ENCODE measurements around the gene DRGX.

Gene DRGX

DNA sequence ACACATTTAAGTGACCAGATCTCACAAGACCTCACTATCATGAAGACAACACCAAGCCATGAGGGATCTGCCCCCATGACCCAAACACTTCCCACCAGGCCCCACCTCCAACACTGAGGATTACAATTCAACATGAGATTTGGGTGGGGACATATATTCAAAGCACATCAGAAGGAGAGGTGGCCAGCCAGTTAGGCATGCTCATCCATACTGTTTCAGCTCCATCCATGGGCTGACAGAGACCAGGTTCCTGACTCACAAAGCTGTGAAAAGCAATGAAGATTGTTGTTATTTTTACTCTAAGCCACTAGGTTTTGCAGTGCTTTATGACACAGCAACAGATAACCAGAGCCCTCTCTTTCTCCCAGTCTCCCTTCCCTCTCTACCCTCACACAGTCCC lies 60.9 kb downstream of the DRGX start:
- no peak overlapping the region for H3K27ac ChIP-seq
- H3K9me3 ChIP-seq = no peaks in the 10 kb centered on the region
- TF ChIP-seq, protein P1, sequence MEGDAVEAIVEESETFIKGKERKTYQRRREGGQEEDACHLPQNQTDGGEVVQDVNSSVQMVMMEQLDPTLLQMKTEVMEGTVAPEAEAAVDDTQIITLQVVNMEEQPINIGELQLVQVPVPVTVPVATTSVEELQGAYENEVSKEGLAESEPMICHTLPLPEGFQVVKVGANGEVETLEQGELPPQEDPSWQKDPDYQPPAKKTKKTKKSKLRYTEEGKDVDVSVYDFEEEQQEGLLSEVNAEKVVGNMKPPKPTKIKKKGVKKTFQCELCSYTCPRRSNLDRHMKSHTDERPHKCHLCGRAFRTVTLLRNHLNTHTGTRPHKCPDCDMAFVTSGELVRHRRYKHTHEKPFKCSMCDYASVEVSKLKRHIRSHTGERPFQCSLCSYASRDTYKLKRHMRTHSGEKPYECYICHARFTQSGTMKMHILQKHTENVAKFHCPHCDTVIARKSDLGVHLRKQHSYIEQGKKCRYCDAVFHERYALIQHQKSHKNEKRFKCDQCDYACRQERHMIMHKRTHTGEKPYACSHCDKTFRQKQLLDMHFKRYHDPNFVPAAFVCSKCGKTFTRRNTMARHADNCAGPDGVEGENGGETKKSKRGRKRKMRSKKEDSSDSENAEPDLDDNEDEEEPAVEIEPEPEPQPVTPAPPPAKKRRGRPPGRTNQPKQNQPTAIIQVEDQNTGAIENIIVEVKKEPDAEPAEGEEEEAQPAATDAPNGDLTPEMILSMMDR (IDR thresholded peaks at IDR 0.05) = no peak
- peaks cover 6 to 8% of the 10 kb centered on the region in 2 experiments for H3K4me1 ChIP-seq (ENCODE audit: control insufficient read depth in 1 of 2, insufficient read depth in 1 of 2, low read depth in 1 of 2, low read length in 1 of 2)
- H3K27me3 ChIP-seq = no peaks in the 10 kb centered on the region
- no peak overlapping the region for H3K4me3 ChIP-seq (ENCODE audit: low read depth in 1 of 2, low read length in 1 of 2)
- H3K36me3 ChIP-seq = no peaks in the 10 kb centered on the region

DNA sequence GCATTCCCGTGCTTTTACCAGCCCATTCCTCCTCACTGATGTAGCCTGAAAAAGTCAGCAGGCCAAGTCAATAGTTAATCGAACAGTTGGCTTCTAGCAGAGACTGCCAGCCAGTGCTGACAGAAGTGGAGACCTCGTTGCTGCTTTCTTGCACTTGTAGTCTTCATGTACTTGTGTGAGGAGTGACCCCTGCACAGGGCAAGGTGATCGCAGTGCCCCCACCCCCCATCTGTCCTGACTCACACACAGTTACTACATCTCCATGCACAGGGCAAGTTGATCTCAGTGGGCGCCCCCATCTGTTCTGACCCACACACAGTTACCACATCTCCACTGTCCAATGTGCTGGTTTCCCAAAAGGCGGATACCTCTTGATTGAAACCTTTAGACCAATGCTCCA lies 62.7 kb downstream of the DRGX start:
- H3K27ac ChIP-seq = no peak overlapping the region
- TF ChIP-seq, protein P1 (IDR thresholded peaks at IDR 0.05) = no peak
- H3K27me3 ChIP-seq = no peaks in the 10 kb centered on the region
- no peaks in the 10 kb centered on the region for H3K9me3 ChIP-seq
- no peaks in the 10 kb centered on the region for H3K36me3 ChIP-seq
- H3K4me1 ChIP-seq (ENCODE audit: control insufficient read depth in 1 of 2, insufficient read depth in 1 of 2, low read depth in 1 of 2, low read length in 1 of 2) = peaks cover 6 to 14% of the 10 kb centered on the region in 2 experiments
- no peak overlapping the region for H3K4me3 ChIP-seq (ENCODE audit: low read depth in 1 of 2, low read length in 1 of 2)

DNA sequence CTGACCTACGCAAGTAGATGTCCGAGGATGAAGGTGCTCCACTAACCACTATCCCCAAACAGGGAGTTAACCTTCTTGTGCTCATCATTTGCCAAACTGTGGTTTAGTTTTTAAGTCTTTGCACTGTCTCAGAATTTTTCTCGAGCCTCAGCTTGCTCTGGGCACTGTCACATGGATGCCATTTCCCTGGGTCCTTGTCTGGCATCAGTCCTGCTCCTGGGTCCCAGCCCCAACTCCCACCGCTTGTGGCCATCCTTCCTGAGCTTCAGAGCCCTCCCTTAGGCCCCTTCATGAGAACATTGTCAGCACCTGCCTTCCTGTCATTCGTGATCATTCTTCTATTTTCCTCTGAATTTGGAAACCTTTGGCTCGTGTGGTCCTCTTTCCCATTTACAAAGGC lies 63.1 kb downstream of the DRGX start:
- no peaks in the 10 kb centered on the region for H3K27me3 ChIP-seq
- no peaks in the 10 kb centered on the region for H3K36me3 ChIP-seq
- H3K27ac ChIP-seq = no peak overlapping the region
- TF ChIP-seq, protein P1 (IDR thresholded peaks at IDR 0.05) = no peak
- H3K4me3 ChIP-seq (ENCODE audit: low read depth in 1 of 2, low read length in 1 of 2) = no peak overlapping the region
- H3K4me1 ChIP-seq (ENCODE audit: control insufficient read depth in 1 of 2, insufficient read depth in 1 of 2, low read depth in 1 of 2, low read length in 1 of 2) = peaks cover 6 to 12% of the 10 kb centered on the region in 2 experiments
- no peaks in the 10 kb centered on the region for H3K9me3 ChIP-seq

DNA sequence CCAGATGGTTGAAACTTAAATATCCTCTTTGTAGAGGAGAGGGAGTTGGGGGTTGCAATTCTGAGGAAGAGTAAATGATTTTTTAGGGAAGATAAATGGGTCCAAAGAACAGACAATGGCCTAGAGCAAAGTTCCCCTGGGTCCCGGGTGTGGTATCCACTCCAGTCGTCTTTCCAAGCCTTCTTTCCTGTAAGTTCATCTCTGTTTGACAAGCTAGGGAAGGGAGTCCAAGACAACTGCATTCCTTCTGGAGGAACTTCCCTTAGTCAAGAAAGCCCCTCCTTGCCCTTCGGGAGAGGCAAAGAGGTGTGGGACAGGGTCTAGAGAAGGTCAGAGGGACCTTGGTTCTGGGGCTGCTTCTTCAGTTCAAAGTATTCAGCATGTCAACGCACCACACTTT lies 63.6 kb downstream of the DRGX start:
- no peaks in the 10 kb centered on the region for H3K9me3 ChIP-seq
- TF ChIP-seq, protein P1 (IDR thresholded peaks at IDR 0.05) = no peak
- no peaks in the 10 kb centered on the region for H3K36me3 ChIP-seq
- no peak overlapping the region for H3K4me3 ChIP-seq (ENCODE audit: low read depth in 1 of 2, low read length in 1 of 2)
- H3K27ac ChIP-seq = no peak overlapping the region
- H3K27me3 ChIP-seq = no peaks in the 10 kb centered on the region
- H3K4me1 ChIP-seq (ENCODE audit: control insufficient read depth in 1 of 2, insufficient read depth in 1 of 2, low read depth in 1 of 2, low read length in 1 of 2) = peaks cover 2 to 8% of the 10 kb centered on the region in 2 experiments

DNA sequence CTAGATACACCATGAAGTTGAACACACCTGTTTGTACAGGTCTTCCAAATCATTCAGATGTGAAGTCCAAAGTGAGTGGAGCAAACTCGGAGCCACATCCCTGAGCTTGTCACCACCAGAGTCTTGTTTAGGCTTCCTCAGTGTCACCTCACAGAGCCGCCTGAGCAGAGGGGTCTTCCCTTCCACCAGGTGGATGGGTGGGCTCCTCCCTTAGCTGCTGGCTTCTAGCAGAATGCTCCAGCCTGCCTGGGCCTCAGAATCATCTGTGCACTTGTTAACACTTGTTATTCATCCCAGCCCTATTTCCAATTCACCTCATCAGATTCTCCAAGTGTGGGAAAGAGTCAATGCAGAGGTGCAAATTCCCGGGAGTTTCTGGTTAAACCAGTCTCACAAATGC lies 64.5 kb downstream of the DRGX start:
- Histone ChIP-seq H3K4me3 (ENCODE audit: low read depth in 1 of 2, low read length in 1 of 2) (no peak overlapping the region), H3K4me1 (ENCODE audit: control insufficient read depth in 1 of 2, insufficient read depth in 1 of 2, low read depth in 1 of 2, low read length in 1 of 2) (peaks cover 0 to 7% of the 10 kb centered on the region in 2 experiments), H3K36me3 (no peaks in the 10 kb centered on the region), H3K9me3 (no peaks in the 10 kb centered on the region), H3K27me3 (no peaks in the 10 kb centered on the region), H3K27ac (no peak overlapping the region)
- TF ChIP-seq, protein P1 (IDR thresholded peaks at IDR 0.05) = no peak

DNA sequence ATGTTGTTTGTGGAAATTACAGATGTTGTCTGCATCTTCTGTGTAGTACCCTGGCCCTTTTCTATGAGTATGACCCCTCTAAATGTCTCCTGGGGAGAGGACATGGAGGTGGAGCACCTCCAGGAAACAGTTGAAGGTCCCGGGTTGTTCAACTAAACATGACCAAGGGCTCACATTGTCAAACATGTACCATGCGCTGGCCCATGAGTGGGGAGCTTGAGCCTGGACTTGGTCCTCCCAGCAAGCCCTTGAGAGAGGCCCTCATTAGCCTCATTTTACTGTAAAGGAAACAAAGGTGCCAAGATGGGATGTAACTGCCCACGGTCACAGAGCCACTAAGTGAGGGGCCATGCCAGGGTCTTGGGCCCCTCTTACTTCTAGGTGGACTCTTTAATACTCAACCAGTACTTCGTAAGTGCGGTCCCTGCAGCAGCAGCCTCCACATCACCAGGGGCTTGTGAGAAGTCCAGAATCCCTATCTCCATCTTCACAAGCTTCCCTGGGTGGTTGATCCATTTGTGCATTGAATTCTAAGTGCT lies 65.7 kb downstream of the DRGX start:
- TF ChIP-seq, protein P1 (IDR thresholded peaks at IDR 0.05) = no peak
- no peak overlapping the region for H3K4me3 ChIP-seq (ENCODE audit: low read depth in 1 of 2, low read length in 1 of 2)
- H3K9me3 ChIP-seq = no peaks in the 10 kb centered on the region
- H3K27me3 ChIP-seq = no peaks in the 10 kb centered on the region
- H3K27ac ChIP-seq = no peak overlapping the region
- no peaks in the 10 kb centered on the region for H3K36me3 ChIP-seq
- peaks cover 3 to 10% of the 10 kb centered on the region in 2 experiments for H3K4me1 ChIP-seq (ENCODE audit: control insufficient read depth in 1 of 2, insufficient read depth in 1 of 2, low read depth in 1 of 2, low read length in 1 of 2)
